GM21447 (cell line): Measurements from ENCODE around the gene BCL7A.

Experiments used
- ATAC-seq: cut with Tn5 transposase; IDR thresholded peaks from one replicate; pipeline ENCODE4 v1.9.1; 2021; ENCODE audit not compliant: unreplicated experiment

BCL7A gene

DNA sequence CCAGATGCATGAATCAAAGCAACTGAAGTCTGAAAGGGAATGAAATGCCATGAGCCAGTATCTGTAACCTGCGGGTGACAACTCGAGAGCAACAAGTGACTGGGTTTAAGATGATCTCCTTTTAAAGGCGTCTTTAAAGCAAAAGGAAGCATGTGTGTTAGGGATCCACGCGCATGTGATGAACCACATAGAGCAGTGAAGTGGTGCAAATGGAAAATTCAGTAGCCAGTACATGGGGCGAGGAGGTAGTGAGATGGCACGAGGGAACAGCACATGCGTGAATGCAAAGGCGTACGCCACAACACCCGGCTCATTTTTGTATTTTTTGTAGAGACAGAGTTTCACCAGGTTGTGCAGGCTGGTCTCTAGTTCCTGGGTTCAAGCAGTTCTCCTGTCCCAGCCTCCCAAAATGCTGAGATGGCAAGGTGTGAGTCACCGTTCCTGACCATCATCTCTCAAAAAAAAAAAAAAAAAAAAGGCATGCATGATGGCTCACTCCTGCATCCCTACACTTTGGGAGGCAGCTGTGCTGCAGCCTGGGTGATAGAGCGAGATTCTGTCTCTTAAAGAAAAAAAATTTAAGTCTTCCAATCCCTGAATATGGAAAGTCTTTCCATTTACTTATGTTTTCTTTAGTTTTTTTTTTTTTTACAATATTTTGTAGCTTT, 24.6 kb upstream of the BCL7A start:
- ATAC-seq = no peak

DNA sequence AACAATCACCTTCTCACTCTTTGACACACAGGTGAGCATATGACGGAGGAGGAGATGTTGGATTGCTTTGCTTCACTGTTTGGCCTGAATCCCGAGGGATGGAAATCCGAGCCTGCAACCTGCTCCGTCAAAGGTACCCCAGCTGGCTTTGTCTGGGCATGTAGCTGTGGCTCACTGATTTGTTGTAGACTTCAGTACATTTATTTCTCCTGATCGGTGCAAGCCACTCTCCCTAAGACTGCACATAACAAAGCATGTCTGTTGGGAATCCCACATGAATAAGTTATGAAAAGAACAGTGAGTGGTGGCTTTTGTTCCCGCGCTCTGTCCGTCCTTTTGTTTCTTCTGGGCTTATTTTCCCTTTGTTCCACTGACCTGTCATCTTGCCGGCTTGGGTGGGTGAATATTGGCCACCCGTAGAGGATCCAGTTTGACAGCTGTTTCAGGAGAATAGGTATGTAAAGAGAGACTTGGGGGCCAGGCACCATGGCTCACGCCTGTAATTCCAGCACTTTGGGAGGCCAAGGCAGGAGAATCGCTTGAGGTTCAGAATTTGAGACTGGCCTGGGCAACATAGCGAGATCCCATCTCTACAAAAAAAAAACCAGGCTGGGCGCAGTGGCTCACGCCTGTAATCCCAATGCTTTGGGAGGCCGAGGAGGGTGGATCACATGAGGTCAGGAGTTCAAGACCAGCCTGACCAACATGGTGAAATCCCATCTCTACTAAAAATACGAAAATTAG, 20.0 kb upstream of the BCL7A start:
- ATAC-seq = no peak

GRCh38 chr12:122003651-122004611, 17.8 kb upstream of the BCL7A start:
- ATAC-seq = no peak

DNA sequence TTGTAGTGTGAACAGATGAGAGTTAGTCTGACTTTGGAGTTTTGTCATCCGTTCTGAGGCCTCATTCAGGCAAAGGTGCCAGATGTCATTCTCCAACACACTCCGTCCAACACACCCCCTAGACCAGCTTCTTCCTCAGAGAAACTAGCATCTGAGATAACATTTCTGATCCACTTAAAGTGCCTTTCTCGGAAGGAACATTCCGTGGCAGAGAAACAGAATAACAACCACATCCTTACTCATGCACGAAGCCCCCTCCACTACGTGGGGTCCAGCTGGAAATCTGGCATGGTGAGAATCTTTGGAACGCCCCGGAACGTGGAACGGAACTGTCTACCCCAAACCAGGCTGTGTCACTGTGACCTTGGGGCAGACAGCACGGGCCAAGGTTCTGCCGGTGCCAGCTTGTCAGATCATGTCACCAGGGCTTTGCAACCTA, 17.0 kb upstream of the BCL7A start:
- no peak for ATAC-seq

DNA sequence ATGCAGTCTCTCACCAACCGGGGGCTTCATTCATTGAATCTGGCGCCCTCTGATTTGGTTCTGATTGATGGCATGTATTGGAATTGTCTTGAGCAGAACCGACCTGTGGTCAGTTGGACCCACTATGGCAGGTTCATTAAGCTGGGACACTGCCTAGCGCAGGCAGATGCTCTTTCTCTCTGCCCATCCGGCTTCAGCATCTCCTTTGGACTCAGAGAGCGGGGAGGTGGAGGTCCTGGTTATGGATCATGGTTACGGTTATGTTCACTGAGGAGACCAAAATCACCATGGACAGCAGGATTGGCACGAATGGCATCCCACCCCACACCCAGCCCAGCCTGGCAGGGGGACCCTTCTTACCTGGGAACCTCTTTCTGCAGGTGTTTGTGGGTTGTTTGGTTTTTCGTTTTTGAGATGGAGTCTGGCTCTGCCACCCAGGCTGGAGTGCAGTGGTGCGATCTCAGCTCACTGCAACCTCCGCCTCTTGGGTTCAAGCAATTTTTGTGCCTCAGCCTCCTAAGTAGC, 16.4 kb upstream of the BCL7A start:
- ATAC-seq = no peak

DNA sequence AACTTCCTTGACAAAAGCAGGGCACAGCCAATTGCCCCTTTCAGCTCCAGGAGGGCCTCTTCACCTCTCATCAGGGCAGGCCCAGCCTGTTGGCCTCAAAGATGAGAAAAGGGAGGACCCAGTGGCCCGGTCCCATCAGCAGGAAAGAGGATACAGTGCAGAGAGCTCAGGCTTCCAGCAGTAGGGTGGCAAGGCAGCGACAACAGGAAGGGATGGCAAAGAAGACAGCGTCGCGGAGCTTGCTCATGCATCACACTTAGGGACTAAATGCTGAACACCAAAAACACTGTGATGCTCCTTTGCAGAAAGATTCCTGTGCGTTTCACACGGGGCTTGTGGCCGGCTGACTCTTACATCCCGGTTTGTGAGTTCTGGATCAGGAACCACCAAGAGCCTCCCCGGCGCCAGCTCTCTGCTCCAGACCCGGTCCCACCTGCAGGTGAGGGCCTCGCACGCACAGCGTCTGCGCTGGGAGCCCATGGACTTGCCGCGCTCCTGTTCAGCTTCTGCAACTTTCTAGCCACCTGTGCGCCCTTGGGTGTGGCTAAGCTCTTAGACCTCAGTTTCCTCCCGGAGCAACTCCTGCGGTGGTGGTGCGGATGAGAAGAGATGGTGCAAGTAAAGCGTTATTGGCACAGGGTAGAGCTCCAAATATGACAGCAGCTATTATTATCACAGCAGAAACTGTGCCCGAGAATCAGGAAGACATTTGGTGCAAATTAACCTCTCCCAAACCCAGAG, 15.3 kb upstream of the BCL7A start:
- no peak for ATAC-seq

- ATAC-seq = no peak
Measured at GRCh38 chr12:122009741-122010140, 11.9 kb upstream of the BCL7A start.

GRCh38 chr12:122012184-122012583, 9.5 kb upstream of the BCL7A start:
- ATAC-seq = no peak

DNA sequence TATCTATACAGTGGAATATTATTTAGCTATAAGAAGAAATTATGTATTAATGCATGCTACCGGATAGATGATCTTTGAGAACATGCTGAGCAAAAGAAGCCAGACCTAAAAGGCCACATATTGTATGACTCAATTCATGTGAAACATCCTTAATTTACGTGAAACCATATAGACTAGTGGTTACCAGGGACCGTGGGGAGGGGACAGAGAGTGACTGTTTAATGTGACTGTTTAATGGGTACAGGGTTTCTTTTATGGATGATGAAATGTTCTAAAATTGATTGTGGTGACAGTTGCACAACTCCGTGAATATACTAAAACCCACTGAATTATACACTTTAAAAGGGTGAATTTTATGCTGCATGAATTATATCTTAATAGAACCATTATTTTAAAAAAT, 8.5 kb upstream of the BCL7A start:
- ATAC-seq = no peak

DNA sequence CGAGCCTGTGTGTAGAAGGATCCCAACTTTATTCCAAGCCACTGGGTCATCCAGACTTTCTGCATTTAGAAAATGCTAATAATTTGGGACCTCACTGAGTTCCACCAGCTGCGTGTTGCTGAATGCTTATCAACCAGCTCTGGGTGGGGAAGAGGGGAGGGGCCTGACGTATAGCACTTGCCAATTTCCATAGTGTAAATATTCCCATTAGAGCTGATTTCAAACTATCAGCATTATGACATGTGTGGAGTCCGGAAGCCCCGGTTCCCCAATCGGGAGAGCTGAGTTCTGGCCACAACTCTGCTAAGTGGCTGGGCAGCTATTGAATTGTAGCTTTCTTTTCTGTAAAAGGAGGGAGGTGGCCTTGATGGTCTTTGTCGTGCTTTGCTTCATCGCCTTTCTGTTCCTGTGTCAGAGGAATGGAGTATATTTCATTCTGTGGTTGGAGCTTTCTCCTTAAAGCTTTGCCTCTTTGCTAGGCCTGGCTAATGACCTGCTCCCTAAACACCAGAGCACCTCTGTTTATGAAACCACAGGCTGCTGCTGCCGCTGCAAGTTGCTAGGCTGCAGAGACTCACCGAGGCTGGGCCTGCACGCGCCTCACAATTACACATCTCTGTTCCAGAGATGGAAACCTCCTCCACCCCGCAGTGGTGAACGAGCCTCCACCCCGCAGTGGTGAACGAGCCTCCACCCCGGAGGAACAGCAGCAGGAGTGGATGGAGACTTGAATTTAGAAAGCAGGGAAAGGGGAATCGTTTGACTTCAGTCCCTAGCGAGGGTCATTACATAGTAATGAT, 7.7 kb upstream of the BCL7A start:
- no peak for ATAC-seq

GRCh38 chr12:122014781-122015180, 6.9 kb upstream of the BCL7A start:
- ATAC-seq = no peak

- no peak for ATAC-seq
Measured at GRCh38 chr12:122018457-122018856, 3.2 kb upstream of the BCL7A start.

- no peak for ATAC-seq
Measured at GRCh38 chr12:122018937-122019336, 2.7 kb upstream of the BCL7A start.

DNA sequence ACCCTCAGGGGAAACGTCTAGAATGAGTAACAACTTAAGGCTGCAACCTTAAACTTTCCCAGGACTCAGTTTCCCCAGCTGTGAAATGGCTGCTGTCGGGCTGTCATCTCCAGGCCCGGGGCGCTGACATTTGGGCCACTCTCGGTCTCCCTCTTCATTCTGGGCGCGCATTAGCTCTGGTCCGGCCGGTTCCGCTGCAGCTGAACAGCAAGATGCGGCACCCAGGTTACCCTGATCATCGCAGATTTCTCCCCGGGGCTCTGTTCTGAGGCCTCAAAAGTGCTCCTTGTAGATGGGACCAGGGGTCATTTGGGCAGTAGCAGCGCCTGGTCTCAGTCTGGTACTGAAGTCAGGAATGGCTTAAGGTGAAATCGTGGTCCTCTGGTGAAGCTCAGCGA, 890 bp upstream of the BCL7A start:
- no peak for ATAC-seq

DNA sequence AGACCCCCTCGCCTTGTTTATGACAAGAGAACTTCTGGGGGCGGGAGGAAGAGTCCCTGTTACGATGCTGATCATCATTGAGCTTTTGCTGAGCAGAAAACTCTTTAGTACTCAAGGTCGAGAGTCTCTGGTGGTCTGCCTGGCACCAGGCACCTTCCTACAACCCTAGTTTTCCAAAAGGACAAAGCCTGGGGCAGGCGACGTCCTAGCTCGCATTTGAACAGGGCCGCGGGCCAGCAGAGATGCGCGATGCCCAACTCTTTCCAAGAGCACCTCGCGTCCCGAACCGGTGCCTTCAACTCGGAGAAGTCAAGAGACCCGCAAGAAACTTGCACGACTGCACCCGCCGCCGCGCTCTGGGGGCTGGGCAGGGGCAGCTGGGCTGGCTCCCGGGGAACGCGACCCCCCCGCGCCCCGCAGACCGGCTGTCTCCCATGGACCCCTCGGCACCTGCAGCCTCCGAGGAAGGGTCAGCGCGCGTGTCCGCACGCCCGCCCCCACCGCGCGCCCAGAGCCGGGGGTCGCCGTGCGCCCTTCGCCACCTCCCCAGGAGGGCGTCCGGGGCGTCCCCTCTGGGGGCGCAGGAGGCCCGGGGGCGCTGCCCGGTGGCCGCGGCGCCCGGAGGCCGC, 377 bp upstream of the BCL7A start:
- ATAC-seq = no peak

- no peak for ATAC-seq
Measured at GRCh38 chr12:122022393-122023338, 982 bp downstream of the BCL7A start.

GRCh38 chr12:122023339-122024131, 1.9 kb downstream of the BCL7A start:
- no peak for ATAC-seq
